Neutrophil (primary cell): ENCODE data around the gene C10orf105.

Experiments used
- H3K27ac ChIP-seq: fragments of 200-600 bp; sonication (generic); 2 replicates; pipeline ENCODE4 v1.5.1; 2016; ENCODE audit warnings: mild to moderate bottlenecking, moderate library complexity
- H3K27me3 ChIP-seq: fragments of 200-600 bp; sonication (generic); 2 replicates; pipeline ENCODE4 v1.6.0; 2016; ENCODE audit warnings: mild to moderate bottlenecking
- H3K36me3 ChIP-seq: fragments of 200-600 bp; sonication (generic); 2 replicates; pipeline ENCODE4 v1.5.1; 2017
- H3K4me1 ChIP-seq, 2 experiments: fragments of 200-600 bp in 1 of 2; sonication (generic) in 1 of 2; 1 replicate in 1 of 2; 2 replicates in 1 of 2; pipeline versions ENCODE4 v1.5.1 to v1.6.1; 2013 to 2016; ENCODE audit warnings: low read depth in 1 of 2, low read length in 1 of 2, mild to moderate bottlenecking in 1 of 2, moderate library complexity in 1 of 2; ENCODE audit not compliant: control insufficient read depth in 1 of 2, insufficient read depth in 1 of 2
- H3K4me3 ChIP-seq, 2 experiments: fragments of 200-600 bp in 1 of 2; sonication (generic) in 1 of 2; 1 replicate in 1 of 2; 2 replicates in 1 of 2; pipeline ENCODE4 v1.5.1; 2013 to 2016; ENCODE audit warnings: low read depth in 1 of 2, low read length in 1 of 2, mild to moderate bottlenecking in 1 of 2, moderate library complexity in 1 of 2
- H3K9me3 ChIP-seq: fragments of 200-600 bp; sonication (generic); 2 replicates; pipeline ENCODE4 v1.5.1; 2016
- TF ChIP-seq, protein P1 (sequence below): fragments of 200-600 bp; sonication (generic); IDR thresholded peaks from 2 replicates; pipeline ENCODE4 v1.5.1; 2016; ENCODE audit warnings: antibody characterized with exemption

The C10orf105 gene

DNA sequence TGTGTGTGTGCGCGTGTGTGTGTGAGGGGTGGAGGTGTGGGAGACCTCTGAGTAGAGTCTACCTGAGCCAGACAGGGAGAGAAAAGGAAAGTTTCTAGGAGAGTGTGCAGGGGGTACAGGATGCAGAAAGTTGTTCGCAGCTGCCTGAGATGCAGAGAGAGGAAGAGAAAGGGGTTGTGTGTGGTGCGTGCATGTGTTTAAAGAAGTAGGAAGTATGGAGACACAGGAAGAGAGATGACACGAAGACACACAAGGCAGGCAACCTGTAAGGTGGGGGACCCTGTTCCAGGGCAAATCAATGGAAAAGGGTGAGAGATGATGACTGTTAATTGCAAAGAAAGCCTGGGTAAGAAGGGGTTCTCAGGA, 52.2 kb downstream of the C10orf105 start:
- Histone ChIP-seq H3K27me3 (peaks cover 14% of the 10 kb centered on the region), H3K9me3 (no peaks in the 10 kb centered on the region), H3K36me3 (no peaks in the 10 kb centered on the region), H3K4me1 (peaks cover 6 to 11% of the 10 kb centered on the region in 2 experiments), H3K4me3 (no peak overlapping the region), H3K27ac (peak overlapping the region; percentile 50)
- TF ChIP-seq, protein P1, sequence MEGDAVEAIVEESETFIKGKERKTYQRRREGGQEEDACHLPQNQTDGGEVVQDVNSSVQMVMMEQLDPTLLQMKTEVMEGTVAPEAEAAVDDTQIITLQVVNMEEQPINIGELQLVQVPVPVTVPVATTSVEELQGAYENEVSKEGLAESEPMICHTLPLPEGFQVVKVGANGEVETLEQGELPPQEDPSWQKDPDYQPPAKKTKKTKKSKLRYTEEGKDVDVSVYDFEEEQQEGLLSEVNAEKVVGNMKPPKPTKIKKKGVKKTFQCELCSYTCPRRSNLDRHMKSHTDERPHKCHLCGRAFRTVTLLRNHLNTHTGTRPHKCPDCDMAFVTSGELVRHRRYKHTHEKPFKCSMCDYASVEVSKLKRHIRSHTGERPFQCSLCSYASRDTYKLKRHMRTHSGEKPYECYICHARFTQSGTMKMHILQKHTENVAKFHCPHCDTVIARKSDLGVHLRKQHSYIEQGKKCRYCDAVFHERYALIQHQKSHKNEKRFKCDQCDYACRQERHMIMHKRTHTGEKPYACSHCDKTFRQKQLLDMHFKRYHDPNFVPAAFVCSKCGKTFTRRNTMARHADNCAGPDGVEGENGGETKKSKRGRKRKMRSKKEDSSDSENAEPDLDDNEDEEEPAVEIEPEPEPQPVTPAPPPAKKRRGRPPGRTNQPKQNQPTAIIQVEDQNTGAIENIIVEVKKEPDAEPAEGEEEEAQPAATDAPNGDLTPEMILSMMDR, result no peak

DNA sequence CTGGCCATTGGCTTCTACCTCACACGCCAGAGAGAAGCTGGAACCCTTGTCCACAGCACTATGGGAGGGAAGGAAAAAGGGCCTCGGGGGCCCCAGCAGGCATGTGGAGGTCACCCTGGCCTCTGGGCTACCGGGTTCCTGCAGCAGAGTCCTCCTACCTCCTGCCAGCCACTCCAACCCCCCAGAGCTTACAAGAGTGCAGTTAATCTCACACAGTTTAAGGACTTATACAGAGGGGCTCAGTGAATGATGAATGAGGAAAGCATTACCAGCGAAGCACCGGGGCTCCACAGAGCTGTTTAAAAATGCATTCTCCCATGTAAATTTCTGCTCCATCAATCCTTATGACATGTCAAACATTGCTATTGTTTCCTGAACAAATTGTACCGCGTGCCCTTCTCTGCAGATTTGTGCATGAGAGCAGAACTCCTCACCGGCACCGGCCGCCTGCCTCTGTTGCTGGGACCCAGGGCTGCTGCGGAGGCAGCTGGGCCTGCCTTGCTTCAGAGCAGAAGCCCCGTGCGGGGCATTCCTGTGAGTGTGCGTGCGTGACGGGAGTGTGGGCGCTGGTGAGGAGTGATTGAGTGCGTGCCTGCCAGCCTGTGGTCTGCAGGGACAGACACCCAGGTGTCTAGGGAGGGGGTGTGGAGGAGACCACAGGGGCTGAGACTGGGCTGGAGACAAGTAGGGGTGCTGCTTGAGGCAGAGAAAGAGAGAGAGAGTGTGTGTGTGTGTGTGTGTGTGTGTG, 52.8 kb downstream of the C10orf105 start:
- no peak overlapping the region for H3K27ac ChIP-seq
- H3K27me3 ChIP-seq, result peaks cover 14% of the 10 kb centered on the region
- TF ChIP-seq, protein P1, result no peak
- no peaks in the 10 kb centered on the region for H3K36me3 ChIP-seq
- H3K4me3 ChIP-seq, result no peak overlapping the region
- H3K4me1 ChIP-seq, result peaks cover 6 to 11% of the 10 kb centered on the region in 2 experiments
- no peaks in the 10 kb centered on the region for H3K9me3 ChIP-seq

DNA sequence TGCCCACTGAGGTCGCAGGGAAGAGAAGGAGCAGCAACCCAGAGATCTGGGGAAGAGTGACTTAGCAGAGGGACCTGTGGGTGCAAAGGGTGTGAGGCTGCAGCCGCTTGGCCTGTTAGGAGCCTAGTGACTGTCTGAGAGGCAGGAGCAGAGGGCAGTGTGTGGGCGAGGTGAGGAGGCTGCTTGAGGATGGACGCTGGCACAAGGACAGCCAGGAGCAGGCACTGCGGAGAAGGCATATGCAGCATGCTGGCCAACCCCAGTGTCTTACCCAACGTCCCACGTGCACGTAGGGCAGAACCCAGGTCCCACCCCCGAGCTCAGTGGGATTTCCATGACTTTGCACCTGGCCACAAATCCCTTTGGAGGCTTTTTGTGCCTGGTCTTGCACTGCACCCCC, 54.1 kb downstream of the C10orf105 start:
- TF ChIP-seq, protein P1, result no peak

DNA sequence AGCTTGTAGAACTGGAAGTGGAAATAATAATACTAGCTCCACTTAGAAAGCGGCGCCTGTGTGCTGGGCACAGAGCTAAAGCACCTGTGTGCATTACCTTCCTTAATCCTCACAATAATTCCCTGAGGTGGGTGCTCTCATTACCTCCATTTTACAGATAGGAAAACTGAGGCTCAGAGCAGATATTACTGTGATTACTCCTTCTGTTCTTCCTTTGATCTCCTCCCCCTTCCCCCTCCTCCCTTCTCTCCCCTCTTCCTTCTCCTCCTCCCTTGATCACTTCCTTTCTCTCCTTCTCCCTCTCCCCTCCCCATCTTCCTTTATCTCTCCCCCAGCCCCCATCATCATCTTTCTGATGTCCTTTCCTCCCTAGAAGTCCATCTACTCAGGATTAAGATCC, 55.0 kb downstream of the C10orf105 start:
- Histone ChIP-seq H3K36me3 (no peaks in the 10 kb centered on the region), H3K9me3 (no peaks in the 10 kb centered on the region), H3K27ac (no peak overlapping the region)

More for the DNA sequence above, 54.1 kb downstream of the C10orf105 start:
- peaks cover 9 to 15% of the 10 kb centered on the region in 2 experiments for H3K4me1 ChIP-seq
- no peaks in the 10 kb centered on the region for H3K36me3 ChIP-seq
- no peak overlapping the region for H3K27ac ChIP-seq
- H3K4me3 ChIP-seq, result no peak overlapping the region
- no peaks in the 10 kb centered on the region for H3K9me3 ChIP-seq
- peaks cover 14% of the 10 kb centered on the region for H3K27me3 ChIP-seq

DNA sequence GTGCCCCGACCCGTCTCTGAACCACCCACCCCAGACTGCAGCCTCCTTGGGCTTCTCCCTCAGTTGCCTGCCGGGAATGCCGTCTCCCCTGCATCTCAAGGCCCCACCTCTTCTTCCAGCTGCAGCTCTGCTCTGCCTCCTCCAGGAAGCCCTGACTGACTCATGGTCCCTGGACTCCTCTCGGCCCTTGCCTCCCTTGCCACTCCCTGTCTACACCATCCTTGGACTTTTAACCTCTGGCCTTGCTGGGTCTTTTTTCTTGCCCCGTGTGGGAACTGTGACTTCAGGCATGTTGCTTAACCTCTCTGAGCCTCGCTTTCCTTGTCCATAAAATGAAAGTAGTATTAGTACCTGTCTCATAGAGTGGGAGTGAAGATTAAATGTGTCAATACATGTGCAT, 56.3 kb downstream of the C10orf105 start:
- no peaks in the 10 kb centered on the region for H3K9me3 ChIP-seq
- H3K27ac ChIP-seq, result no peak overlapping the region
- no peak overlapping the region for H3K4me3 ChIP-seq
- TF ChIP-seq, protein P1, result no peak
- peaks cover 13 to 18% of the 10 kb centered on the region in 2 experiments for H3K4me1 ChIP-seq
- no peaks in the 10 kb centered on the region for H3K36me3 ChIP-seq
- peaks cover 14% of the 10 kb centered on the region for H3K27me3 ChIP-seq

More for the DNA sequence above, 55.0 kb downstream of the C10orf105 start:
- peaks cover 14% of the 10 kb centered on the region for H3K27me3 ChIP-seq
- peaks cover 13 to 18% of the 10 kb centered on the region in 2 experiments for H3K4me1 ChIP-seq
- TF ChIP-seq, protein P1, result no peak
- no peak overlapping the region for H3K4me3 ChIP-seq
